ENCODE measurements around the gene SPP1.

The SPP1 gene

GRCh38 chr4:87956501-87956900 lies 19.0 kb upstream of the SPP1 start:
- H3K9ac ChIP-seq: no peak overlapping the region
- H3K4me2 ChIP-seq: no peak overlapping the region
- H4K20me1 ChIP-seq (ENCODE audit: insufficient read depth): no peaks in the 10 kb centered on the region
- TF ChIP-seq CTCF (conservative IDR thresholded peaks at IDR 0.05; ENCODE audit: low read depth, low read length): no peak
- no peak overlapping the region for H2AFZ ChIP-seq (ENCODE audit: low read depth)
- no peaks in the 10 kb centered on the region for H3K79me2 ChIP-seq (ENCODE audit: insufficient read depth, low read depth)
- H3K4me3 ChIP-seq (IDR thresholded peaks at IDR 0.05; ENCODE audit: insufficient read depth, low read depth, low read length): no peak overlapping the region
- no peaks in the 10 kb centered on the region for H3K27me3 ChIP-seq (ENCODE audit: insufficient read depth, low read depth)
- no peak overlapping the region for H3K27ac ChIP-seq
- H3K36me3 ChIP-seq (ENCODE audit: insufficient read depth): no peaks in the 10 kb centered on the region
- H3K4me1 ChIP-seq (ENCODE audit: low read depth, poor library complexity, severe bottlenecking): no peaks in the 10 kb centered on the region

DNA sequence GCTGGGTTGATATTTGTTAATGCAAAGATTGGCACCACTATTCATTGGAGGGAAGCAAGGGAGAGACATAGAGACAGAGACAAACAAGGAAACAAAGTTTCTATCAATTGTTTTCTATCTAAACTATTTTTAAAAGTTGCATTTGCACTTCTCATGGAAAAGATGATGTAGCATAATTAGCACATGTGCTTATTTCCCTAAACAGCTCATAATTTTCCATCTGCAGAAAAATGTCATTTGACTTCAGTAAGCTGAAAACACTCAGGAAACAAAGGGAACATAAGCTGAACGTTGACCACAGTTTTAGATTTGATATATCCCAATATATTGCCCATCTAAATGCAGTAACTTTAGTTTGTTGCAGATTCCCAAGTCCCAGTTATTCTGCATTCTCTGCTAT lies 18.5 kb upstream of the SPP1 start:
- H4K20me1 ChIP-seq (ENCODE audit: insufficient read depth): no peaks in the 10 kb centered on the region
- no peak for TF ChIP-seq CTCF (conservative IDR thresholded peaks at IDR 0.05; ENCODE audit: low read depth, low read length)
- H3K4me2 ChIP-seq: no peak overlapping the region
- H3K27ac ChIP-seq: no peak overlapping the region
- no peak overlapping the region for H3K4me3 ChIP-seq (IDR thresholded peaks at IDR 0.05; ENCODE audit: insufficient read depth, low read depth, low read length)
- H3K36me3 ChIP-seq (ENCODE audit: insufficient read depth): no peaks in the 10 kb centered on the region
- H2AFZ ChIP-seq (ENCODE audit: low read depth): no peak overlapping the region
- no peaks in the 10 kb centered on the region for H3K4me1 ChIP-seq (ENCODE audit: low read depth, poor library complexity, severe bottlenecking)
- no peak overlapping the region for H3K9ac ChIP-seq
- no peaks in the 10 kb centered on the region for H3K79me2 ChIP-seq (ENCODE audit: insufficient read depth, low read depth)
- no peaks in the 10 kb centered on the region for H3K27me3 ChIP-seq (ENCODE audit: insufficient read depth, low read depth)

DNA sequence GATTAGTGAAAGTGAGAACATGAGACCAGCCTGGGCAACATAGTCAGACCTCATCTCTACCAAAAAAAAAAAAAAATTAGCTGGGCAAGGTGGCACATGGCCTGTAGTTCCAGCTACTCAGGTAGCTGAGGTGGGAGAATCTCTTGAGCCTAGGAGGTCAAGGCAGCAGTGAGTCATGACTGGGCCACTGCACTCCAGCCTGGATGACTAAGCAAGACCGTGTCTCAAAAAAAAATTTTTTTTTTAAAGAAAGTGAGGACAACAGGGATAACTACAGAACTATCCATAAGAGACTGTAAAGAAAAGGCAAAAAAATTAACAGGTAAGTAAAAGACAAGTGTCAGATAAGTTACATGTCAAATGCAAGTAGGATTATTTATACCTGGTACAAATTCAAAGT lies 13.5 kb upstream of the SPP1 start:
- H3K27me3 ChIP-seq (ENCODE audit: insufficient read depth, low read depth): no peaks in the 10 kb centered on the region
- H3K4me3 ChIP-seq (IDR thresholded peaks at IDR 0.05; ENCODE audit: insufficient read depth, low read depth, low read length): no peak overlapping the region
- no peak overlapping the region for H3K4me2 ChIP-seq
- H2AFZ ChIP-seq (ENCODE audit: low read depth): no peak overlapping the region
- TF ChIP-seq CTCF (conservative IDR thresholded peaks at IDR 0.05; ENCODE audit: low read depth, low read length): no peak
- no peaks in the 10 kb centered on the region for H3K4me1 ChIP-seq (ENCODE audit: low read depth, poor library complexity, severe bottlenecking)
- H3K9ac ChIP-seq: no peak overlapping the region
- no peaks in the 10 kb centered on the region for H3K36me3 ChIP-seq (ENCODE audit: insufficient read depth)
- no peaks in the 10 kb centered on the region for H4K20me1 ChIP-seq (ENCODE audit: insufficient read depth)
- H3K79me2 ChIP-seq (ENCODE audit: insufficient read depth, low read depth): no peaks in the 10 kb centered on the region
- no peak overlapping the region for H3K27ac ChIP-seq

- Histone ChIP-seq H3K9ac (no peak overlapping the region), H3K27me3 (ENCODE audit: insufficient read depth, low read depth) (no peaks in the 10 kb centered on the region), H3K36me3 (ENCODE audit: insufficient read depth) (no peaks in the 10 kb centered on the region), H4K20me1 (ENCODE audit: insufficient read depth) (no peaks in the 10 kb centered on the region), H3K4me2 (no peak overlapping the region), H3K27ac (no peak overlapping the region), H3K4me3 (IDR thresholded peaks at IDR 0.05; ENCODE audit: insufficient read depth, low read depth, low read length) (no peak overlapping the region), H2AFZ (ENCODE audit: low read depth) (no peak overlapping the region), H3K79me2 (ENCODE audit: insufficient read depth, low read depth) (no peaks in the 10 kb centered on the region), H3K4me1 (ENCODE audit: low read depth, poor library complexity, severe bottlenecking) (no peaks in the 10 kb centered on the region)
- TF ChIP-seq CTCF (conservative IDR thresholded peaks at IDR 0.05; ENCODE audit: low read depth, low read length): no peak
These were observed 12.9 kb upstream of the SPP1 start for GRCh38 chr4:87962398-87963146.
